ENCODE data around the gene CEP350.

Gene CEP350

GRCh38 chr1:179941454-179941853 is 13.2 kb upstream of the CEP350 start:
- DNase-seq (ENCODE audit: low read depth): no peak
- TF ChIP-seq CTCF (IDR thresholded peaks at IDR 0.05; ENCODE audit: low read depth, low read length, missing control alignments): no peak
- no peak overlapping the region for H3K4me3 ChIP-seq (ENCODE audit: low read depth, low read length)
- in situ Hi-C loops (cut with HindIII; ENCODE audit: low sequenced_read_pairs): no loop called here

DNA sequence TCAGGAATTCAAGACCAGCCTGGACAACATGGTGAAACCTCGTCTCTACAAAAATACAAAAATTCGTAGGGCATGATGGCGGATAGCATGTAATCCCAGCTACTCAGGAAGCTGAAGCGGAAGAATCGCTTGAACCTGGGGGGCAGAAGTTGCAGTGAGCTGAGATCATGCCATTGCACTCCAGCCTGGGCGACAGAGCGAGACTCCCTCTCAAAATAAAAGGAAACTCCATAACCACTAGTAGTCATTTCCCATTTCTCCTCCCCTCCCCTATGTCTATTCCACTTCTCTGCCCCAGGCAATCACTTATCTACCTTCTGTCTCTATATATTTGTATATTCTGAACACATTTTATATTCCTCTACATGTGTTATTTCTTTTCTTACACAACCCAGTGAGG is 4.0 kb upstream of the CEP350 start:
- DNase-seq (ENCODE audit: low read depth): no peak
- in situ Hi-C loops (cut with HindIII; ENCODE audit: low sequenced_read_pairs): no loop called here
- no peak for TF ChIP-seq CTCF (IDR thresholded peaks at IDR 0.05; ENCODE audit: low read depth, low read length, missing control alignments)
- no peak overlapping the region for H3K4me3 ChIP-seq (ENCODE audit: low read depth, low read length)

DNA sequence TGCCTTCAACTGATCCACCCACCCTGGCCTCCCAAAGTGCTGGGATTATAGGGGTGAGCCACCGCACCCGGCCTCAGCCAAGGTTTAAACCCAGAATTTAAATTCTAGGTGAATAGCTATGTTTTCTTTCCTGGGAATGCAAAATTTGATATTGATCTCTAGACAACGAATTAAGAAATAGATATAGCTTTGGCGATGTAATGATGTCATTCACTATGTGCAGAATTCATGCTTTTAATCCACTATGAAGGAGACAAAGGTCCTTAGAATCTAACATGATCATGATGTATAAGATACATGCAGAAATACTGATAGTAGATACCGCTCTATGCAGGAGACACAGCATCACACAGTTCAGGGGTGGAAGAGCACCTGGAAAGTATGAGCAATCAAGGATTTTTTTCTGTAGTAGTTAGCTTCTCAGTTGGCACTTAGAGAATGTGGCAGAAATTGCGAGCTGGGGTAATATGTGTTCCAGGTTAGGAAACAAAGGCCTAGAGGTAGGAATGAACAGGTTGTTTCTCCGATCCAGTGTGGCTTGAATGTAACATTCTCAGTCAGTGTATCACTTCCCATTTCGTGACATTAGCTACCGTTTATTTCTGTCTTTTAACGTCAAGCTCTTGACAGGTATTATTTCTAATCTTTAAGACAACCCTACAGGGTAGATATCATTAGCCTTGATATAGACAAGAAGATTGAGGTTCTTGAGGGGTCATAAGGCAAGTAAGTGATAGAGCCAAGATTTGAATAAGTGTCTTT is 3.0 kb upstream of the CEP350 start:
- no peak for DNase-seq (ENCODE audit: low read depth)
- no peak overlapping the region for H3K4me3 ChIP-seq (ENCODE audit: low read depth, low read length)
- in situ Hi-C loops (cut with HindIII; ENCODE audit: low sequenced_read_pairs): no loop called here
- no peak for TF ChIP-seq CTCF (IDR thresholded peaks at IDR 0.05; ENCODE audit: low read depth, low read length, missing control alignments)

GRCh38 chr1:179952186-179952585 is 2.4 kb upstream of the CEP350 start:
- no peak overlapping the region for H3K4me3 ChIP-seq (ENCODE audit: low read depth, low read length)
- no peak for DNase-seq (ENCODE audit: low read depth)
- TF ChIP-seq CTCF (IDR thresholded peaks at IDR 0.05; ENCODE audit: low read depth, low read length, missing control alignments): no peak
- in situ Hi-C loops (cut with HindIII; ENCODE audit: low sequenced_read_pairs): no loop called here

DNA sequence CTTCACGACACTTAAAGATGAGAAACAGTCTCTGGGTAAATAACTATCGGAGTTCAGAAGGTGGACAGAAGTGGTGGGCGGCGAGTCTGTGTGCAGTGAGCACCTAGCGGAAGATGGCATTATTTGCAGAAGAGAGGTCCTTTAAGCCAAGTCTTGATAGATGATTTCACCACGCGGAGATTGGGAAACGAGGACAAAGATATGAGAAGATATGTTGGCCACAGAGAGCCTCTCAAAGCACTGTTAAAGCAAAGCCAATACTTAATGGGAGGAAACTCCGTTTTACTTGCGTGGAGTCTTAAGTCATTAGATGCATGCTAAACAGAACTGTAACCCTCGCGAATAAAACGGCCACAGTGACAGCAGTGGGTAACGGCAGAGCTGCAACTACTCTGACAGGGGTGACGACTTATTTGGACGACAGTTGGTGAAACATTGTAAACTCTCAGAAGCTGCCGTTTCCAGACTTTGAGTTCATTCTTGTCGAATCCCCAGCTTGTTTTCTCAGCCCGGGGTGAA is 577 bp upstream of the CEP350 start:
- no peak for DNase-seq (ENCODE audit: low read depth)
- peak overlapping the region; percentile 91 for H3K4me3 ChIP-seq (ENCODE audit: low read depth, low read length)
- in situ Hi-C loops (cut with HindIII; ENCODE audit: low sequenced_read_pairs): no loop called here
- TF ChIP-seq CTCF (IDR thresholded peaks at IDR 0.05; ENCODE audit: low read depth, low read length, missing control alignments): no peak

DNA sequence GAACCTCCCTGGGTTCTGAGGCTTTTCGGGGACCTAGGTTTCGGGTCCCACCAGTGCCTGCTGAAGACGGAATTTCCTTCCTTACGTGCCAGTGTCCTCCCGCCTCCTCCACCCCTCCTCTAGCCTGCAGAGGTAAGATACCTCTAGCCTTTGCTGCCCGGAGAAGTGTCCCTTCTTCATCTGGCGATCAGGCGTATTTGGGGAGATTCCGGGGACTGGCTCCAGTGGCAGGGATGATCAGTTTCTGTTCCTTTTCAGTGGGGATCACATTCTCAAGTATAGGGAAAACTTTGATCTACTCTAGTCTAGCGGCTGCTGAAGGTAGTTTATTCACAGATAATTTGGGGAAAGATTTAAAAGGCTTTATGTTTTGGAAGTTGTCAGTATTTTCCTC is 674 bp downstream of the CEP350 start:
- DNase-seq (ENCODE audit: low read depth): no peak
- TF ChIP-seq CTCF (IDR thresholded peaks at IDR 0.05; ENCODE audit: low read depth, low read length, missing control alignments): no peak
- in situ Hi-C loops (cut with HindIII; ENCODE audit: low sequenced_read_pairs): no loop called here
- H3K4me3 ChIP-seq (ENCODE audit: low read depth, low read length): peak overlapping the region; percentile 91
